OCI-LY7 (cell line): ENCODE results near the gene HTR2C. TPM values are rescaled to one million over a fixed set of nuclear protein-coding genes. Genes with fewer than 3 reads are reported as not detected.

Source experiments
- BruUV-seq: library from RNA; stranded (reverse); fragments of 400-500 nt; replicated peaks from 2 replicates; lab custom pipeline; 2021; lab: Mats Ljungman, UMichigan
- CTCF ChIA-PET: fragments of 300-600 bp; sonication (Branson Sonifier 250); formaldehyde crosslinking; loops from one replicate; lab custom pipeline; 2022; ENCODE audit warnings: antibody characterized with exemption; ENCODE audit not compliant: unreplicated experiment; lab: Charles Lee
- POLR2A ChIA-PET: fragments of 300-600 bp; sonication (Branson Sonifier 250); formaldehyde crosslinking; loops from one replicate; lab custom pipeline; 2022; ENCODE audit warnings: antibody characterized with exemption; lab: Charles Lee
- DNase-seq: peaks from one replicate; pipeline ENCODE4 v3.0.0-alpha.2; 2015; ENCODE audit warnings: low spot score
- H2AFZ ChIP-seq: fragments of 200-600 bp; sonication (generic), shearing (Covaris generic); 2 replicates; pipeline ENCODE4 v1.6.1; 2014; ENCODE audit warnings: mild to moderate bottlenecking, antibody characterized with exemption, low read length, moderate library complexity
- H3K27ac ChIP-seq: fragments of 200-600 bp; sonication (generic); 2 replicates; pipeline ENCODE4 v1.5.1; 2014; ENCODE audit warnings: mixed run types, low read depth, mild to moderate bottlenecking, moderate library complexity, low read length, inconsistent platforms; ENCODE audit not compliant: poor library complexity, severe bottlenecking
- H3K36me3 ChIP-seq: fragments of 200-600 bp; sonication (generic); 2 replicates; pipeline ENCODE4 v1.6.1; 2014; ENCODE audit warnings: mild to moderate bottlenecking, antibody characterized with exemption, low read length, moderate library complexity, mixed read lengths; ENCODE audit not compliant: insufficient read depth
- H3K4me1 ChIP-seq: fragments of 200-600 bp; sonication (generic); 2 replicates; pipeline ENCODE4 v1.5.1; 2014; ENCODE audit warnings: mild to moderate bottlenecking, low read length; ENCODE audit not compliant: insufficient read depth, poor library complexity, severe bottlenecking
- H3K4me2 ChIP-seq: fragments of 200-600 bp; sonication (generic); 2 replicates; pipeline ENCODE4 v1.6.1; 2014; ENCODE audit warnings: mild to moderate bottlenecking, low read length
- H3K4me3 ChIP-seq: fragments of 200-600 bp; sonication (generic); 2 replicates; pipeline ENCODE4 v1.5.1; 2014; ENCODE audit warnings: mild to moderate bottlenecking, low read depth, low read length; ENCODE audit not compliant: poor library complexity, severe bottlenecking
- H3K79me2 ChIP-seq: fragments of 200-600 bp; sonication (generic); 2 replicates; pipeline ENCODE4 v1.6.1; 2016; ENCODE audit warnings: low read depth, mild to moderate bottlenecking, low read length, moderate library complexity, mixed read lengths; ENCODE audit not compliant: insufficient read depth
- H3K9me2 ChIP-seq: fragments of 200-600 bp; sonication (generic); 2 replicates; pipeline ENCODE4 v1.6.1; 2016; ENCODE audit warnings: mild to moderate bottlenecking, low read length, mixed read lengths; ENCODE audit not compliant: insufficient read depth
- H3K9me3 ChIP-seq: fragments of 200-600 bp; sonication (generic); 2 replicates; pipeline ENCODE4 v1.6.1; 2014; ENCODE audit warnings: mild to moderate bottlenecking, mixed run types, low read length, mixed read lengths
- H4K20me1 ChIP-seq: fragments of 200-600 bp; sonication (generic); 2 replicates; pipeline ENCODE4 v1.6.1; 2014; ENCODE audit warnings: mild to moderate bottlenecking, antibody characterized with exemption, low read length, moderate library complexity, mixed read lengths; ENCODE audit not compliant: insufficient read depth
- CTCF ChIP-seq: fragments of 200-600 bp; sonication (generic); conservative IDR thresholded peaks from 2 replicates; pipeline ENCODE4 v1.5.1; 2014; ENCODE audit warnings: mild to moderate bottlenecking, antibody characterized with exemption, low read length, moderate library complexity, mixed read lengths
- EZH2phosphoT487 ChIP-seq: fragments of 200-600 bp; sonication (generic); IDR thresholded peaks from 2 replicates; pipeline ENCODE4 v1.6.1; 2018; ENCODE audit warnings: low read depth, borderline replicate concordance, mild to moderate bottlenecking, mixed run types, antibody characterized with exemption, low read length, moderate library complexity, mixed read lengths
- intact Hi-C: fragments of 100-400 bp; cut with micrococcal nuclease; formaldehyde crosslinking; loops from one replicate; pipeline ENCODE4 v1.10.0; 2022; ENCODE audit not compliant: unreplicated experiment
- total RNA-seq, 2 experiments: library from RNA; depleted of rRNA in 1 of 2; stranded (reverse); fragments of >200 nt in 1 of 2; shearing (Covaris generic) in 1 of 2; gene quantifications; 2 replicates each; pipeline ENCODE4 v1.2.3, GENCODE V29; 2014 to 2022

HTR2C gene
- total RNA-seq, 2 experiments from 2014 or later, result not detected

DNA sequence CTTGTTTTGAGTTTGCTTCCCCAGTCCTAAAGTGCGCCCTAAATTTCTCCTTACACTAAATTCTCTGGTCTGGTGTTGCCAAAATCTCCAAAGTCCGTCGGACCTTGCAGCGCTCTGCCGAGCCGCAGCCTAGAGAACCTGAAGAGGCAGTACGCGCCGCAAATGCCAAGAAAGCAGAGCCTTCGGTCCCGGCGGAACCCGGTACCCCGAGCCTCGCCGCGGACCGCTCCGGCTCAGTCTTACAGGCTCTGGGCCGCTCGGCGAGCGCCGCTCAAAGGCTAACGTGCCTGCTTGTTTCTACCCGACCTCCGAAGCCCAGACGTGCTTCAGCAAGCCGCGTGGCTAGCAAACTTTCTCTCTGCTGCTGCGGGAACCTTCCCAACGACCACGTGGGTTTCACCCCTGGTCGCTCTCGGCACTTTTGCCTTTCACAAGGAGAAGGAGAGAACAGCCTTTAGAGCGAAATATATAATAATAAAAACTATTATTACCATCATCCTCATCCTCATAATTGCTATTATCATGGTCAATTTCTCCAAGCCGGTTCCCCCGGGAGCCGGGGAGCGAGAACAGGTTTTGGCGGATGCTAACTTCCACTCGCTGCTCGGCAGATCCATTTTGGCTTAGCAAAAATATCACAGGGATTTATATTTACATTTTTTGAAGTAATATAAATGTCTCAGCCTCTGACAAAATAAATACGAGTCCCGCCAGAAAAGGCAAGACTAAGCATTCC lies 2.2 kb upstream of the HTR2C start:
- no TSS peak for BruUV-seq
- H3K79me2 ChIP-seq, result no peaks in the 10 kb centered on the region
- H3K9me3 ChIP-seq, result no peaks in the 10 kb centered on the region
- no peaks in the 10 kb centered on the region for H4K20me1 ChIP-seq
- DNase-seq, result no peak
- H3K4me1 ChIP-seq, result no peaks in the 10 kb centered on the region
- H3K36me3 ChIP-seq, result no peaks in the 10 kb centered on the region
- no peaks in the 10 kb centered on the region for H3K9me2 ChIP-seq
- intact Hi-C loops, result no loop called here
- TF ChIP-seq CTCF, result no peak
- no peak for TF ChIP-seq EZH2phosphoT487
- H3K4me2 ChIP-seq, result no peak overlapping the region
- H2AFZ ChIP-seq, result no peak overlapping the region
- CTCF ChIA-PET, result no interaction called here
- H3K4me3 ChIP-seq, result no peak overlapping the region
- no peak overlapping the region for H3K27ac ChIP-seq
- POLR2A ChIA-PET, result no interaction called here

- Histone ChIP-seq H3K4me1 (no peaks in the 10 kb centered on the region), H3K4me2 (no peak overlapping the region), H2AFZ (no peak overlapping the region), H3K79me2 (no peaks in the 10 kb centered on the region), H3K4me3 (no peak overlapping the region), H4K20me1 (no peaks in the 10 kb centered on the region), H3K9me2 (no peaks in the 10 kb centered on the region), H3K27ac (no peak overlapping the region), H3K36me3 (no peaks in the 10 kb centered on the region), H3K9me3 (no peaks in the 10 kb centered on the region)
- ChIA-PET POLR2A (no interaction called here), CTCF (no interaction called here)
- BruUV-seq, result no TSS peak
- TF ChIP-seq EZH2phosphoT487 (no peak), CTCF (no peak)
- DNase-seq, result no peak
- intact Hi-C loops, result no loop called here
Measured at GRCh38 chrX:114582264-114582632, 1.6 kb upstream of the HTR2C start.

- Histone ChIP-seq H4K20me1 (no peaks in the 10 kb centered on the region), H3K4me2 (no peak overlapping the region), H3K4me3 (no peak overlapping the region), H3K27ac (no peak overlapping the region), H3K4me1 (no peaks in the 10 kb centered on the region), H3K36me3 (no peaks in the 10 kb centered on the region), H3K79me2 (no peaks in the 10 kb centered on the region), H3K9me2 (no peaks in the 10 kb centered on the region), H2AFZ (no peak overlapping the region), H3K9me3 (no peaks in the 10 kb centered on the region)
- CTCF ChIA-PET, result no interaction called here
- DNase-seq, result no peak
- POLR2A ChIA-PET, result no interaction called here
- BruUV-seq, result no TSS peak
- intact Hi-C loops, result no loop called here
- TF ChIP-seq CTCF (no peak), EZH2phosphoT487 (no peak)
Measured at GRCh38 chrX:114582698-114583395, 1.0 kb upstream of the HTR2C start.
